Measurements from ENCODE around the gene ZP4.
"Not testable (repeated sequence)": the region's sequence is repeated elsewhere in the genome, so short reads cannot be mapped to it uniquely, and the experiment has no call there.

The ZP4 gene

DNA sequence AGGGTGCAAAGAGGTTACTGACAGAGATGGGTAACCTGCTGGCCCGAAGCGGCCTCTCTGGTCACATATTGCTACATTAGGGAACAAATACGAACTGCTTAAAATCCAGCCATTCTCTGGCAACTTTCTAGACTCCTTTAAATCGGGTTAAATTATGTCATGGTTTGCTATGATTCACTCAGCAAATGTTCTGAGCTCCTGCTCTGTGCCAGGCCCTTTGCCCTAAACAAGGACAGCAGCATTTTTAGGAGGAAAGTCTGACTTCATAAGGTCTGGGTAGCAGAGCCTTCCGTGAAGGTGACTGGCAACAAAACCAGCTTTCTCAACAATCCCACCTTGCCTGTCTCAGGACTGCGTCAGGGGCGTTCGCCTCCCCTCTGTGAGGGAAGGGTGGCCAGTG, 15.4 kb downstream of the ZP4 start:
- no peak for DNase-seq

GRCh38 chr1:237873487-237874211, 17.1 kb downstream of the ZP4 start:
- DNase-seq = no peak

GRCh38 chr1:237868817-237869600, 21.7 kb downstream of the ZP4 start:
- DNase-seq = no peak

DNA sequence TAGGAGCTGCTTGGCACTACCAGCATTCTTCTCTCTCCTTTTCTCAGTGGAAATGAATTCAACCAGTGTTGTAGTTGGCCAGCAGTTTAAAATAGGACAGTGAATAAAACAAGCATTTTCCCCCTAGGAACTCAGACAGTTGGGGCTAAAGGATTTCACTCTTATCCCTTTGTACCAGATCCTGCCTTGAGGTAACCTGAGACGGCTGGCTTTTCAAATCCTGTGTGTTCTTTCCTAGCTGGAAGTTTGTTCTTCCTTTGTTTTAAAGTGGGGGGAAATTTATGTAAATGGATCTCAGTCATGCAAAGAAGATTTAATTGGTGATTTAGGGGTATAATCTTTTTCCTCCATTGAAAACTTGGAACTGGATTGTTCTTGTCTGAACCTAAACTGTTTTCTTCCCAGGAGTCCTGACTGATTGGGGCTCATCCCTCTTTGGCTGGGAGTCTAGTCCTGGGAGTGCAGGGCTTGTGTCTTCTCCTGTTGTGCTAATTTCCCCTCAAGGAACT, 23.3 kb downstream of the ZP4 start:
- DNase-seq = no peak

GRCh38 chr1:237864338-237865244, 26.1 kb downstream of the ZP4 start:
- DNase-seq = no peak

DNA sequence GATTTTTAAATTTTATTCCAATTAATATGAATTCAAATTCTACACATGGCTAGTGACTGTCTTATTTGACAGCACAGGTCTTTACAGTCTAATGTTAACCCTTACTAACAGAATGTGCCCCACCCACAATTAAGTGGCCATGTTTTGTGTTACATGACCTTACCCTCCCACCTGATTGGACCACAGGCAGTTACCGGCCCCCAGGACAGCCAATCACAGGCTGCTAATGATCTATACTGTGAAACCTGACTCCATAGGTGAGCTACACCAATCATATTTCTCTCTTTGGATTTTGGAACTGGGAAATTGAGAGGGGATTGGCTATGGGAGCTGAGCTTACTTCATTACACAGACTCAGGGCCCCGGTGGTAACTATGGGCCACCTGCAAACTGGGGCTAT, 27.5 kb downstream of the ZP4 start:
- no peak for DNase-seq

DNA sequence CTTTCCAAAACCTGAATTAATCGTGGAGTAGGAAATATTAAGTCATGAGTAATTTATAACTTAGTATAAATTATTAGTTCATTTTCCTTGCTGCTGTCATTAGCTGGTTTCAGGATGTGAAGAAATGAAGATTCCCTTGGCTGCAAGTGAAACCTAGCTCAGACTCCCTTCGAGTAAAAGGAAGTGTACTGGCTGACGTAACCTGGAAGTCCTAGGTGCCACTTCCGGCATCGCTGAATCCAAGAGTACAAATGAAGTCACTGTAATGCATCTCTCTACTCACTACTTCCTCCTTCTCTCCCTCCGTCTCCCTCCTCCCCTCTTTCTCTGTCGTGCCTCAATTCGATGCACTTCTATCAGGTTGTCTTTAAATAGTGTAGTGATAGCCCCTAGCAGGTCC, 28.8 kb downstream of the ZP4 start:
- no peak for DNase-seq

DNA sequence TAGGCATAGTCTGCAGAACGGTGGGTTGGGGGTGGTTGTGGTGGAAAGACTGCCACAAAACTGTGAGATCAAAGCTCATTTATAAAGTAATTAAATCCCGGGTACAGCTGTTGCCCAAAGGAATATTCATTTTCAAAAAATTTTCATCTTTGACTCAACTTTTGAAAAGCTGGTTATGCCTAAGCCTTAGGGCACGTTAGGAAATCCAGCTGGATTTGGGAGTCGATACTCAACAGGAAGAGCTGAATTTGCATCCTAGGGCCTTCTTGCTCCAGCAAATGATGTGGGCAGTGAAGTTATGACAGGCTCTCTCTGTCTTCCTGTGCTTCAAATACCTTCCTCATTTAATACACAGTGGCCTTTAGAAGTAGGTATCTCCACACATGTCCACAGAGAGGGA, 31.7 kb downstream of the ZP4 start:
- DNase-seq = no peak

- no peak for DNase-seq
These were observed 33.3 kb downstream of the ZP4 start for GRCh38 chr1:237857455-237857854.

GRCh38 chr1:237852342-237852741, 38.4 kb downstream of the ZP4 start:
- no peak for DNase-seq

DNA sequence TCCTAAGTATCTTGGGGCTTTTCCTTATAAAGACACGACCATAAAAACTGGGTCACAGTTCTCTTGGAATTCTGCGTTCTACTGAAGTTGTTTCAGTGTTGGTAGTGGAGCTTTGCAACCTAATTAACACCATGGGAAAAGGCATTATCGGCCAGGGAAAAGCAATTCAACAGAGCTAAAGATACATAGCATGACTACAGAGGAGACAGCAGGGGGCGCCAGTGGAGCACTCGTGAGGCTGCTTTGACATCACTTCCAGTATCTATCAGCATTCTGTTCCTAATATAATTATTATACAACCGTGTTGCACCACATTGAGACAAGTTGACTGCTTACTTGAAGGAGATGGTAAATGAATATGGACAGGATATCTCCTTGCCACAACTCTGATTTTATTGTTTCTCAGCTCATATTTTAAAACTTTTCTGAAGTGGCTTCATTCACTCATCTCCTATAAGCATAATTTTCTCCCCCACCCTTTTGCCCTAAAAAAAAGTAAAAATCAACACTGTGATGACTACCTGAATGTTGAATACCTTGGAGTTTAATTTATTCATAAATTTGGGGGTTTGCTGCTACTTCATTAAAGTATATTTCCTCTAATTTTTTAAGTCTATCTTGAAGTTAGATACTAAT, 39.4 kb downstream of the ZP4 start:
- no peak for DNase-seq

DNA sequence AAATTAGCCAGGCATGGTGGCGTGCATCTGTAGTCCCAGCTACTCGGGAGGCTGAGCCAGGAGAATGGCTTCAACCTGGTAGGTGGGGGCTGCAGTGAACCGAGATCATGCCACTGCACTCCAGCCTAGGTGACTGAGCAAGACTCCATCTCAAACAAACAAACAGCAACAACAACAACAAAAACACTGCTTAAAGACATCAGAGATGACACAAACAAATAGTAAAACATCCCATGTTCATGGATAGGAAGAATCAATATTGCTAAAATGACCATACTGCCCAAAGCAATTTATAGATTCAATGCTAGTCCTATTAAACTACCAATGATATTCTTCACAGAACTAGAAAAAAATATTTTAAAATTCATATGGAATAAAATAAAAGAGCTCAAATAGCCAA, 47.2 kb downstream of the ZP4 start:
- not testable (repeated sequence) for DNase-seq

GRCh38 chr1:237841485-237841884, 49.2 kb downstream of the ZP4 start:
- DNase-seq = no peak

DNA sequence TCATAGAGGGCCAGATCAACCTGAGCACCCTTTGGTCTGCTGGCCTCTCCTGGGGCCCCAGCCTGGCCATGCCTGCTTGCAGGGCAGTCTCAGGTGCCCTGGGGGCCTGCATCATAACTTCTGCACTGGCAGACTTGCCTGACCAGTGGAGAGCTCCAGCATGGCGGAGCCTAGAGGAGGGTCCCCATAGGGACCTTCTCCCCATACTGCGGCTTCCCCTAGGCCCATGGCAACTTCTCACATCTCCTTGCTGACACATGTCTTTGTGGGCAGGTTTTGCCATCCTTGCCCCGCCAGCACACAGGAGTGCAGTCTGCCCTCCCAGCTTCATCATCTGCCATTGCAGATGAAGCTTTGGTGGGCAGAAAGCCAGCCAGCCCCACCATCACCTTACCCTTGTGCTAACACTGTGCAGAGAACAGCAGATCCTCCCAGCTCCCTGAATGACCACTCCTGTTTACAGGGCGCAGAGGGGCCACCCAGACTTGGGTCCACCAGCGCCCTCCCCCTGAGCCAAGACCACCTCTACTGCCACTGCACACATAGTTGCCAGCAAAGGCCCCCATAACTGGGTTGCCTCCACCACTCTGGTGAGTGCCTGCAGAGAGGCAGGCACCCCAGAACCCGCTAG, 51.7 kb downstream of the ZP4 start:
- no peak for DNase-seq

- DNase-seq = no peak
These were observed 52.4 kb downstream of the ZP4 start for GRCh38 chr1:237838320-237838719.

GRCh38 chr1:237834461-237834860, 56.3 kb downstream of the ZP4 start:
- no peak for DNase-seq

GRCh38 chr1:237834048-237834447, 56.7 kb downstream of the ZP4 start:
- no peak for DNase-seq

DNA sequence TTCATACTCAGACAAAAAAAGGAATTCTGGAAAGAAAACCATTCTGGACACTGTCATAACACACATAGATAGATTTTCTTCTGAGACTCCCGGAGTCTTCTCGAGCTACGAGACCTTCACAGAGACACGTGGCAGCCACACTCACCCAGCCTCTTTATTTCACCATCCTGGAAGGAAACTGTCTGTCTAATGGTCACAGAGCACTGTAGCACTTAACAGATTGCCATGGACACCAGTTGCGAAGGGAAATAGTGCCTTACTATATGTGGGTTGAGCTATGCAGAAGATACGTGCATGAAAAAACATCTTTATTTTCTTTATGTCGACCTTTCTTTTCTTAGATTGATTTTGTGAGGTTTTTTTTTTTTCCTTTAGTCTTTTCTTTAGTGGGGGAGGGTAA, 57.9 kb downstream of the ZP4 start:
- no peak for DNase-seq
